ENCODE results near the gene METTL16. TPM values are rescaled to one million over a fixed set of nuclear protein-coding genes. Genes with fewer than 3 reads are reported as not detected.
A peak's percentile ranks its signal among the peaks of the same experiment; 100 is the strongest.
"Not testable (repeated sequence)": the region's sequence is repeated elsewhere in the genome, so short reads cannot be mapped to it uniquely, and the experiment has no call there.

Gene METTL16
- total RNA-seq, 1 donor from 2014 or later, result 44.9 TPM

GRCh38 chr17:2453866-2454265 lies 57.8 kb downstream of the METTL16 start:
- no peaks in the 10 kb centered on the region for H3K27me3 Mint-ChIP-seq (ENCODE audit: low read depth)
- H3K9me3 Mint-ChIP-seq, result no peaks in the 10 kb centered on the region
- no peak for TF ChIP-seq CTCF (conservative IDR thresholded peaks at IDR 0.05)
- peaks cover 11% of the 10 kb centered on the region for H3K4me1 Mint-ChIP-seq
- peaks cover 7% of the 10 kb centered on the region for H3K36me3 Mint-ChIP-seq (ENCODE audit: low read depth)
- H3K27ac Mint-ChIP-seq (ENCODE audit: unreplicated experiment), result no peak overlapping the region
- no peak overlapping the region for H3K4me3 Mint-ChIP-seq
- no peak for DNase-seq (ENCODE audit: low read depth, low spot score)

- no peaks in the 10 kb centered on the region for H3K27me3 Mint-ChIP-seq (ENCODE audit: low read depth)
- H3K4me3 Mint-ChIP-seq, result no peak overlapping the region
- peaks cover 11% of the 10 kb centered on the region for H3K4me1 Mint-ChIP-seq
- no peaks in the 10 kb centered on the region for H3K9me3 Mint-ChIP-seq
- no peak overlapping the region for H3K27ac Mint-ChIP-seq (ENCODE audit: unreplicated experiment)
- TF ChIP-seq CTCF (conservative IDR thresholded peaks at IDR 0.05), result no peak
- DNase-seq (ENCODE audit: low read depth, low spot score), result no peak
- H3K36me3 Mint-ChIP-seq (ENCODE audit: low read depth), result peaks cover 7% of the 10 kb centered on the region
Observed at GRCh38 chr17:2453325-2453724, 58.4 kb downstream of the METTL16 start.

- H3K27ac Mint-ChIP-seq (ENCODE audit: unreplicated experiment), result no peak overlapping the region
- H3K36me3 Mint-ChIP-seq (ENCODE audit: low read depth), result peaks cover 7% of the 10 kb centered on the region
Observed at GRCh38 chr17:2452216-2452750, 59.4 kb downstream of the METTL16 start.

GRCh38 chr17:2450016-2450650 lies 61.6 kb downstream of the METTL16 start:
- no peaks in the 10 kb centered on the region for H3K27me3 Mint-ChIP-seq (ENCODE audit: low read depth)
- peaks cover 11% of the 10 kb centered on the region for H3K4me1 Mint-ChIP-seq
- H3K4me3 Mint-ChIP-seq, result no peak overlapping the region
- peaks cover 18% of the 10 kb centered on the region for H3K36me3 Mint-ChIP-seq (ENCODE audit: low read depth)
- no peak for TF ChIP-seq CTCF (conservative IDR thresholded peaks at IDR 0.05)
- H3K27ac Mint-ChIP-seq (ENCODE audit: unreplicated experiment), result peak overlapping the region; percentile 67
- H3K9me3 Mint-ChIP-seq, result peaks cover 4% of the 10 kb centered on the region
- no peak for DNase-seq (ENCODE audit: low read depth, low spot score)

More at GRCh38 chr17:2452216-2452750, 59.4 kb downstream of the METTL16 start:
- Mint-ChIP-seq H3K9me3 (no peaks in the 10 kb centered on the region), H3K4me3 (no peak overlapping the region), H3K4me1 (peaks cover 11% of the 10 kb centered on the region), H3K27me3 (ENCODE audit: low read depth) (no peaks in the 10 kb centered on the region)
- no peak for DNase-seq (ENCODE audit: low read depth, low spot score)
- TF ChIP-seq CTCF (conservative IDR thresholded peaks at IDR 0.05), result no peak

GRCh38 chr17:2449486-2449885 lies 62.2 kb downstream of the METTL16 start:
- Mint-ChIP-seq H3K27ac (ENCODE audit: unreplicated experiment) (peak overlapping the region; percentile 37), H3K4me3 (no peak overlapping the region), H3K9me3 (peaks cover 4% of the 10 kb centered on the region), H3K27me3 (ENCODE audit: low read depth) (no peaks in the 10 kb centered on the region), H3K4me1 (peaks cover 11% of the 10 kb centered on the region), H3K36me3 (ENCODE audit: low read depth) (peaks cover 20% of the 10 kb centered on the region)
- TF ChIP-seq CTCF (conservative IDR thresholded peaks at IDR 0.05), result no peak
- DNase-seq (ENCODE audit: low read depth, low spot score), result no peak

- not testable (repeated sequence) for DNase-seq (ENCODE audit: low read depth, low spot score); H3K27me3 Mint-ChIP-seq (ENCODE audit: low read depth)
Observed at GRCh38 chr17:2447479-2447878, 64.2 kb downstream of the METTL16 start.

More at GRCh38 chr17:2447479-2447878, 64.2 kb downstream of the METTL16 start:
- H3K4me3 Mint-ChIP-seq; H3K9me3 Mint-ChIP-seq; H3K27ac Mint-ChIP-seq (ENCODE audit: unreplicated experiment): not testable (repeated sequence)
- Mint-ChIP-seq H3K4me1 (peaks cover 11% of the 10 kb centered on the region), H3K36me3 (ENCODE audit: low read depth) (peaks cover 20% of the 10 kb centered on the region)

All from neural crest cell (in vitro differentiated cells).